GM12873 (cell line): ENCODE results near the gene PLAAT5.

ENCODE experiments used
- TF ChIP-seq, protein P1 (sequence below): IDR thresholded peaks from 2 replicates; pipeline ENCODE4 v1.5.1; 2012; ENCODE audit warnings: low read depth, mild to moderate bottlenecking, moderate library complexity, low read length, control low read depth; ENCODE audit not compliant: insufficient read depth; ENCODE audit errors: missing control alignments

Gene PLAAT5

DNA sequence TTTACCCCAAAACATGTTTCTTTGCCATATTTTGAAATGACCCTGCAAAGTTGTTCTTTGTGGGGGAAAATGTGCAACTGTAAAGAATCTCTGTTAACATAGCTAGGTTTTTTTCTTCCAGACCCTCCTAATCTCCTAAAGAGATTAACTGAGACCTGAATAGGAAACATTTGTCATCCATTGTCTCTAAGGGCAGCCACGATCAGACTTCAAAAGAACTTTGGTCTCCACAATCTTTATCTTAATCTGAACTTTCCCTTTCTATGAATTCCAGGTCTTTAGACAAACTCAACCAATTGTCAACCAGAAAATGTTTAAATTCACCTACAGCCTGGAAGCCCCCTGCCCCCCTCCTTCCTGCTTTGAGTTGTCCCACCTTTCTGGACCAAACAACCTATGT is 10.3 kb upstream of the PLAAT5 start:
- TF ChIP-seq, protein P1, sequence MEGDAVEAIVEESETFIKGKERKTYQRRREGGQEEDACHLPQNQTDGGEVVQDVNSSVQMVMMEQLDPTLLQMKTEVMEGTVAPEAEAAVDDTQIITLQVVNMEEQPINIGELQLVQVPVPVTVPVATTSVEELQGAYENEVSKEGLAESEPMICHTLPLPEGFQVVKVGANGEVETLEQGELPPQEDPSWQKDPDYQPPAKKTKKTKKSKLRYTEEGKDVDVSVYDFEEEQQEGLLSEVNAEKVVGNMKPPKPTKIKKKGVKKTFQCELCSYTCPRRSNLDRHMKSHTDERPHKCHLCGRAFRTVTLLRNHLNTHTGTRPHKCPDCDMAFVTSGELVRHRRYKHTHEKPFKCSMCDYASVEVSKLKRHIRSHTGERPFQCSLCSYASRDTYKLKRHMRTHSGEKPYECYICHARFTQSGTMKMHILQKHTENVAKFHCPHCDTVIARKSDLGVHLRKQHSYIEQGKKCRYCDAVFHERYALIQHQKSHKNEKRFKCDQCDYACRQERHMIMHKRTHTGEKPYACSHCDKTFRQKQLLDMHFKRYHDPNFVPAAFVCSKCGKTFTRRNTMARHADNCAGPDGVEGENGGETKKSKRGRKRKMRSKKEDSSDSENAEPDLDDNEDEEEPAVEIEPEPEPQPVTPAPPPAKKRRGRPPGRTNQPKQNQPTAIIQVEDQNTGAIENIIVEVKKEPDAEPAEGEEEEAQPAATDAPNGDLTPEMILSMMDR, result no peak

GRCh38 chr11:63499874-63500273 is 8.9 kb upstream of the PLAAT5 start:
- TF ChIP-seq, protein P1, result no peak

DNA sequence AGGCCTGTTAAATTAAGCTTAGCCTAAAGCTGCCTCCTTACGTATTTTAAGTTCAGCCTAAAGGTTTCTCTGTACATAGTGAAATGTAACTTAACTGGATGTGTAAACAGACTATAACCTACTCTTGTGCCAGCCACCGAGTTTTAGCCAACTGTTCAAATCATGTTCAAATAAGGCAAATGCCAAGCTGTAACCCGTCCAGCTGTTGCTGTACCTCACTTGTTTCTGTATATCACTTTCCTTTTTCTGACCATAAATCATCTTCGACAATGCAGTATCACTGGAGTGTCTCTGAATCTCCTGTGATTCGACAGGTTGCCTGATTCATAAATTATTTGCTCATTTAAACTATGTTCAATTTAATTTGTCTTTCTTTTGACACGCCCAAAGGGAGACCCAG is 4.0 kb upstream of the PLAAT5 start:
- TF ChIP-seq, protein P1, result no peak

GRCh38 chr11:63493127-63493526 is 2.2 kb upstream of the PLAAT5 start:
- TF ChIP-seq, protein P1, result no peak

- TF ChIP-seq, protein P1, result no peak
Measured at GRCh38 chr11:63492441-63492840, 1.5 kb upstream of the PLAAT5 start.

DNA sequence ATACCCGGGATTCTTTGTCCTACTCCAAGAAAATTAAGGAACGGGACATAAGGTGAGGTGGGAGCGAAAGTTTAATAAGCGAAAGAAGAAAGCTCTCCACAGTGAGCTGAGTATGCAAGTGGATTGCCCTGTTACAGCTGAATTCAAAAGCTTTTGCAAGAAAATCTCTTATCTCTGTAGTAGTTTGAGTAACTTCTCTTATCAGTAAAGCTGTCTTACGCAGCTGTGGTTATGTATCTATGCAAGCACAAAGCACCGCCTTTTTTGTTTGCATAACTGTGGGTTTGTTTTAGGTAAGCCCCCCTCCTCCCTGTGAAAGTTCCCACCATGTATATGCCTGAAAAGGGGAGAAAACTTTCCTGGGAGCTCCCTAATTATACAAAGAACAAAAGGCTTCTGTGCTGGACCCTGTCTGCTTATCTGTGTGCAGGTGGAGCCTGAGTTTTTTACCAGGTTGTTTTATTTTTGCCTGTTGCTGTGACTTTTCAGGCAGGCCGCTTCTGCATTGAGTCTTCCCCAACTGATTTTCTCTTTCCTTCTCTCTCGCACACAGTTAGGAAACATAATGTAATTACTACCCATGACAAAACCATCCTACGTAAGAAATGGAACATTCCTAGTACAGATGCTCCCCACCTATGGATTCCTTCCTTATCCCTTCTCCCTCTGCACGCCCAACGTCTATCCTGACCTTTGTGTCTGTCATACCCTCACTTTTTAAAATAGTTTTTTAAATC is 837 bp upstream of the PLAAT5 start:
- TF ChIP-seq, protein P1, result no peak

GRCh38 chr11:63491240-63491587 is 247 bp upstream of the PLAAT5 start:
- TF ChIP-seq, protein P1, result no peak

- TF ChIP-seq, protein P1, result no peak
Measured at GRCh38 chr11:63489879-63490278, 1.1 kb downstream of the PLAAT5 start.
